RWPE2 (cell line): ENCODE measurements around the gene SH2D3C.

Source experiments
- ATAC-seq: fragments of 200-7000 bp; cut with Tn5 transposase; 3 replicates; pipeline ENCODE4 v1.9.1; 2021; ENCODE audit warnings: low read depth
- DNase-seq: peaks from one replicate; pipeline ENCODE4 v3.0.0-alpha.2; 2020; ENCODE audit warnings: low spot score
- H3K27ac ChIP-seq: fragments of 450-650 bp; 2 replicates; pipeline ENCODE4 v1.5.1; 2017; ENCODE audit warnings: mild to moderate bottlenecking; ENCODE audit not compliant: poor library complexity, severe bottlenecking
- H3K27me3 ChIP-seq: fragments of 250-450 bp; sonication (Bioruptor Pico); 2 replicates; pipeline ENCODE4 v1.5.1; 2021; ENCODE audit warnings: mild to moderate bottlenecking, moderate library complexity; ENCODE audit not compliant: insufficient read depth, poor library complexity, severe bottlenecking
- H3K36me3 ChIP-seq: fragments of 250-450 bp; sonication (Bioruptor Pico); 2 replicates; pipeline ENCODE4 v1.5.1; 2020; ENCODE audit warnings: low read depth, mild to moderate bottlenecking, moderate library complexity
- H3K4me1 ChIP-seq: fragments of 250-450 bp; sonication (Bioruptor Pico); 2 replicates; pipeline ENCODE4 v1.5.1; 2021; ENCODE audit warnings: mild to moderate bottlenecking, moderate library complexity; ENCODE audit not compliant: insufficient read depth, poor library complexity, severe bottlenecking
- H3K4me3 ChIP-seq: fragments of 250-450 bp; sonication (Bioruptor Pico); 2 replicates; pipeline ENCODE4 v1.5.1; 2021; ENCODE audit warnings: mild to moderate bottlenecking, moderate library complexity; ENCODE audit not compliant: severe bottlenecking
- H3K9me3 ChIP-seq: fragments of 250-450 bp; sonication (Bioruptor Pico); 2 replicates; pipeline ENCODE4 v1.5.1; 2021; ENCODE audit warnings: mild to moderate bottlenecking, moderate library complexity; ENCODE audit not compliant: severe bottlenecking
- TF ChIP-seq, protein P1 (sequence below): fragments of 450-650 bp; IDR thresholded peaks from one replicate; pipeline ENCODE4 v1.5.1; 2017; ENCODE audit warnings: mild to moderate bottlenecking, moderate library complexity; ENCODE audit not compliant: poor library complexity, severe bottlenecking

Gene SH2D3C

GRCh38 chr9:127773981-127774380 is 4.5 kb downstream of the SH2D3C start:
- Histone ChIP-seq H3K36me3 (no peaks in the 10 kb centered on the region), H3K4me3 (no peak overlapping the region), H3K27ac (no peak overlapping the region), H3K4me1 (peaks cover 5% of the 10 kb centered on the region), H3K27me3 (no peaks in the 10 kb centered on the region), H3K9me3 (no peaks in the 10 kb centered on the region)
- TF ChIP-seq, protein P1, sequence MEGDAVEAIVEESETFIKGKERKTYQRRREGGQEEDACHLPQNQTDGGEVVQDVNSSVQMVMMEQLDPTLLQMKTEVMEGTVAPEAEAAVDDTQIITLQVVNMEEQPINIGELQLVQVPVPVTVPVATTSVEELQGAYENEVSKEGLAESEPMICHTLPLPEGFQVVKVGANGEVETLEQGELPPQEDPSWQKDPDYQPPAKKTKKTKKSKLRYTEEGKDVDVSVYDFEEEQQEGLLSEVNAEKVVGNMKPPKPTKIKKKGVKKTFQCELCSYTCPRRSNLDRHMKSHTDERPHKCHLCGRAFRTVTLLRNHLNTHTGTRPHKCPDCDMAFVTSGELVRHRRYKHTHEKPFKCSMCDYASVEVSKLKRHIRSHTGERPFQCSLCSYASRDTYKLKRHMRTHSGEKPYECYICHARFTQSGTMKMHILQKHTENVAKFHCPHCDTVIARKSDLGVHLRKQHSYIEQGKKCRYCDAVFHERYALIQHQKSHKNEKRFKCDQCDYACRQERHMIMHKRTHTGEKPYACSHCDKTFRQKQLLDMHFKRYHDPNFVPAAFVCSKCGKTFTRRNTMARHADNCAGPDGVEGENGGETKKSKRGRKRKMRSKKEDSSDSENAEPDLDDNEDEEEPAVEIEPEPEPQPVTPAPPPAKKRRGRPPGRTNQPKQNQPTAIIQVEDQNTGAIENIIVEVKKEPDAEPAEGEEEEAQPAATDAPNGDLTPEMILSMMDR: no peak
- no peak for DNase-seq
- no peak for ATAC-seq

DNA sequence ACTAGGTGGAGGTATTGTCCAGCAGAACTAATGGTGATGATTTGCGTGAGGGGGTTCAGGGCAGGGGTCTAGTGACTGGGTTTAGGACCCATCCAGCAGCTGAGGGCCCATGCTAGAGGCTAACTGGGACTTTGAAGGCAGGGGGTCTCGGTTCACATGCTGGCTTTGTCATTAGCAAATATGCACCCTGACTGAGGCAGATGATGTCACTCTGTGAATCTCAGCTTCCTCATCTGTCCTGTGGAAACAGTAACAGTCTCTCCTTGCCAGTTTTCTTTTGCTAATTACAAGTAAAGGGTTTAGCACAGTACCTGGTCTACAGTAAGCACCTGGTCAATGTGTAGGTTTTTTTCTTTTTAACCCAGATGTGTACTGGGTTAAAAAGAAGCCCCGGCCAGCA is 5.2 kb downstream of the SH2D3C start:
- no peaks in the 10 kb centered on the region for H3K9me3 ChIP-seq
- DNase-seq: no peak
- ATAC-seq: no peak
- H3K4me1 ChIP-seq: peaks cover 5% of the 10 kb centered on the region
- no peaks in the 10 kb centered on the region for H3K36me3 ChIP-seq
- no peak overlapping the region for H3K4me3 ChIP-seq
- no peak overlapping the region for H3K27ac ChIP-seq
- no peaks in the 10 kb centered on the region for H3K27me3 ChIP-seq
- TF ChIP-seq, protein P1: no peak

DNA sequence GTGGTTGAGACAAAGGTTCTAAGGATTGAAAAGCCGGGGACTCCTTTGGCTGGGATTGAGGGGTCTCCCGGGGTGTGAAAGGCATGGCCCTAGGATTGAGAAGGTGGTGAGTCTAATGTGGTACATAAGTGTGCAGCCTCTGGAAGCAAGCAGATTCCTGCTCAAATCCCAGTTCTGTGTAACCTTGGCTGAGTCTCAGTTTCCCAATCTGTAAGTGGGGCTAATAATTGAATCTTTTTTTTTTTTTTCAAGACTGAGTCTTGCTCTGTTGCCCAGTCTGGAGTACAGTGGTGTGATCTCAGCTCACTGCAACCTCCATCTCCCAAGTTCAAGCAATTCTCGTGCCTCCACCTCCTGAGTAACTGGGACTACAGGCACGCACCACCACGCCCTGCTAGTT is 5.9 kb downstream of the SH2D3C start:
- Histone ChIP-seq H3K27me3 (no peaks in the 10 kb centered on the region), H3K4me1 (peaks cover 5% of the 10 kb centered on the region)
- TF ChIP-seq, protein P1: no peak

GRCh38 chr9:127771570-127772189 is 6.8 kb downstream of the SH2D3C start:
- H3K36me3 ChIP-seq: no peaks in the 10 kb centered on the region
- peaks cover 5% of the 10 kb centered on the region for H3K4me1 ChIP-seq
- no peak overlapping the region for H3K27ac ChIP-seq
- no peaks in the 10 kb centered on the region for H3K9me3 ChIP-seq
- peak overlapping the region; percentile 35 for H3K4me3 ChIP-seq
- TF ChIP-seq, protein P1: no peak
- H3K27me3 ChIP-seq: no peaks in the 10 kb centered on the region
- ATAC-seq (no peak; the same call in 2 of the 3 replicates), DNase-seq (no peak)

More for the DNA sequence above, 5.9 kb downstream of the SH2D3C start:
- H3K4me3 ChIP-seq: no peak overlapping the region
- no peaks in the 10 kb centered on the region for H3K9me3 ChIP-seq
- H3K27ac ChIP-seq: no peak overlapping the region
- no peaks in the 10 kb centered on the region for H3K36me3 ChIP-seq
- ATAC-seq (no peak), DNase-seq (no peak)

GRCh38 chr9:127770905-127771569 is 7.4 kb downstream of the SH2D3C start:
- no peaks in the 10 kb centered on the region for H3K27me3 ChIP-seq
- H3K36me3 ChIP-seq: no peaks in the 10 kb centered on the region
- peak overlapping the region; percentile 35 for H3K4me3 ChIP-seq
- ATAC-seq (peak; percentile 96), DNase-seq (peak; percentile 98)
- peaks cover 5% of the 10 kb centered on the region for H3K4me1 ChIP-seq
- no peak overlapping the region for H3K27ac ChIP-seq
- H3K9me3 ChIP-seq: no peaks in the 10 kb centered on the region
- TF ChIP-seq, protein P1: no peak
